PC-9 (cell line): ENCODE results near the gene PODXL. TPM values are rescaled to one million over a fixed set of nuclear protein-coding genes. Genes with fewer than 3 reads are reported as not detected.

ENCODE experiments used
- BruUV-seq: library from RNA; stranded (reverse); fragments of 400-500 nt; replicated peaks from 2 replicates; lab custom pipeline; 2021; lab: Mats Ljungman, UMichigan
- CTCF ChIA-PET: fragments of 300-600 bp; sonication (Branson Sonifier 250); formaldehyde crosslinking; loops from one replicate; lab custom pipeline; 2022; ENCODE audit warnings: antibody characterized with exemption; lab: Charles Lee
- POLR2A ChIA-PET: fragments of 300-600 bp; sonication (Branson Sonifier 250); formaldehyde crosslinking; loops from one replicate; lab custom pipeline; 2022; ENCODE audit warnings: antibody characterized with exemption; ENCODE audit not compliant: unreplicated experiment; lab: Charles Lee
- DNase-seq, 2 experiments: peaks; one replicate each; pipeline versions ENCODE4 v3.0.0 to v3.0.0-alpha.2; 2015 to 2022; ENCODE audit warnings: mixed read lengths in 1 of 2
- H2AFZ ChIP-seq: fragments of 200-600 bp; sonication (generic); 2 replicates; pipeline ENCODE4 v1.8.1; 2017; ENCODE audit warnings: antibody characterized with exemption
- H3F3A ChIP-seq: fragments of 200-600 bp; sonication (generic); 2 replicates; pipeline ENCODE4 v1.8.1; 2017; ENCODE audit warnings: antibody characterized with exemption, mild to moderate bottlenecking, low read depth; ENCODE audit not compliant: insufficient read depth
- H3K27ac ChIP-seq: fragments of 200-600 bp; sonication (generic); 2 replicates; pipeline ENCODE4 v1.6.1; 2016; ENCODE audit warnings: mixed run types
- H3K27me3 ChIP-seq: fragments of 200-600 bp; sonication (generic); 2 replicates; pipeline ENCODE4 v1.6.1; 2016; ENCODE audit warnings: low read depth, mixed run types; ENCODE audit not compliant: insufficient read depth
- H3K36me3 ChIP-seq: fragments of 200-600 bp; sonication (generic); 2 replicates; pipeline ENCODE4 v1.6.1; 2016; ENCODE audit warnings: low read depth, mixed run types
- H3K4me1 ChIP-seq: fragments of 200-600 bp; sonication (generic); replicated peaks from 2 replicates; pipeline ENCODE4 v1.6.1; 2016; ENCODE audit warnings: mixed run types; ENCODE audit not compliant: insufficient read depth
- H3K4me2 ChIP-seq: fragments of 200-600 bp; sonication (generic); 2 replicates; pipeline ENCODE4 v1.6.1; 2017; ENCODE audit warnings: mixed run types
- H3K4me3 ChIP-seq: fragments of 200-600 bp; sonication (generic); 2 replicates; pipeline ENCODE4 v1.6.1; 2016; ENCODE audit warnings: mixed run types
- H3K79me2 ChIP-seq: fragments of 200-600 bp; sonication (generic); 2 replicates; pipeline ENCODE4 v1.6.1; 2017; ENCODE audit warnings: low read depth, mixed run types
- H3K9me2 ChIP-seq: fragments of 200-600 bp; sonication (generic); 2 replicates; pipeline ENCODE4 v1.8.1; 2017; ENCODE audit warnings: mild to moderate bottlenecking; ENCODE audit not compliant: insufficient read depth
- H3K9me3 ChIP-seq: fragments of 200-600 bp; sonication (generic); 2 replicates; pipeline ENCODE4 v1.8.1; 2016; ENCODE audit warnings: low read depth; ENCODE audit not compliant: insufficient read depth
- H4K20me1 ChIP-seq: fragments of 200-600 bp; sonication (generic); 2 replicates; pipeline ENCODE4 v1.8.1; 2017; ENCODE audit not compliant: insufficient read depth
- CTCF ChIP-seq: fragments of 200-600 bp; sonication (generic); conservative IDR thresholded peaks from 2 replicates; pipeline ENCODE4 v1.6.1; 2017; ENCODE audit warnings: mixed run types, antibody characterized with exemption, mild to moderate bottlenecking, moderate library complexity
- EZH2 ChIP-seq: fragments of 200-600 bp; sonication (generic); IDR thresholded peaks from 2 replicates; pipeline ENCODE4 v1.8.0; 2017; ENCODE audit warnings: antibody characterized with exemption, low read depth
- intact Hi-C: fragments of 100-400 bp; cut with micrococcal nuclease; formaldehyde crosslinking; loops from one replicate; pipeline ENCODE4 v1.10.0; 2022; ENCODE audit not compliant: unreplicated experiment
- total RNA-seq: library from RNA; stranded (reverse); gene quantifications from 2 replicates; pipeline ENCODE4 v1.2.3, GENCODE V29; 2021

Gene PODXL
- total RNA-seq, 1 experiment from 2014 or later = 75.3 TPM

- H3K36me3 ChIP-seq = peaks cover 15% of the 10 kb centered on the region
- no peaks in the 10 kb centered on the region; the same call in 1 of the 2 replicates for H4K20me1 ChIP-seq
- 0 out of 2 replicates have a peak, but pooled peaks cover 3% of the 10 kb centered on the region for H3K79me2 ChIP-seq
- no peak overlapping the region for H2AFZ ChIP-seq
- H3K4me1 ChIP-seq = no peaks in the 10 kb centered on the region
- no peak overlapping the region for H3K27ac ChIP-seq
- CTCF ChIA-PET = interaction anchor here (0.5 to 1.2 kb wide), 2 partner anchors 150 to 314 kb away, joined by 3 to 4 read pairs; no protein-coding TSS in a partner anchor
- POLR2A ChIA-PET = no interaction called here
- peaks cover 42% of the 10 kb centered on the region for H3F3A ChIP-seq
- no peaks in the 10 kb centered on the region for H3K9me2 ChIP-seq
- no peak for TF ChIP-seq EZH2
- TF ChIP-seq CTCF = no peak
- no TSS peak for BruUV-seq
- no peak overlapping the region for H3K4me2 ChIP-seq
- intact Hi-C loops = no loop called here
- H3K9me3 ChIP-seq = no peaks in the 10 kb centered on the region
- no peaks in the 10 kb centered on the region for H3K27me3 ChIP-seq
- no peak overlapping the region for H3K4me3 ChIP-seq
- DNase-seq = no peak
These were observed 52.1 kb downstream of the PODXL start for GRCh38 chr7:131504157-131504899.

- Histone ChIP-seq H2AFZ (no peak overlapping the region), H3K27me3 (no peaks in the 10 kb centered on the region), H3K9me2 (no peaks in the 10 kb centered on the region), H3K9me3 (no peaks in the 10 kb centered on the region), H3K36me3 (peaks cover 19% of the 10 kb centered on the region), H3K79me2 (0 out of 2 replicates have a peak, but pooled peaks cover 3% of the 10 kb centered on the region), H3K4me1 (no peaks in the 10 kb centered on the region), H3K4me2 (no peak overlapping the region), H4K20me1 (peaks cover under 1% of the 10 kb centered on the region; the same call in 1 of the 2 replicates), H3F3A (peaks cover 42% of the 10 kb centered on the region), H3K27ac (no peak overlapping the region), H3K4me3 (no peak overlapping the region)
- intact Hi-C loops = no loop called here
- BruUV-seq = no TSS peak
- ChIA-PET CTCF (no interaction called here), POLR2A (no interaction called here)
- DNase-seq = no peak
- TF ChIP-seq EZH2 = no peak
These were observed 52.8 kb downstream of the PODXL start for GRCh38 chr7:131503639-131504038.

GRCh38 chr7:131502810-131503508 is 53.5 kb downstream of the PODXL start:
- Histone ChIP-seq H3K79me2 (no peaks in the 10 kb centered on the region), H3K27ac (no peak overlapping the region), H3K27me3 (no peaks in the 10 kb centered on the region), H3K9me2 (no peaks in the 10 kb centered on the region), H3K4me3 (no peak overlapping the region), H2AFZ (no peak overlapping the region), H3K36me3 (peaks cover 15% of the 10 kb centered on the region), H3K9me3 (no peaks in the 10 kb centered on the region), H3F3A (peaks cover 44% of the 10 kb centered on the region), H3K4me2 (no peak overlapping the region), H4K20me1 (peaks cover 3% of the 10 kb centered on the region; the same call in 1 of the 2 replicates), H3K4me1 (no peaks in the 10 kb centered on the region)
- DNase-seq = no peak
- TF ChIP-seq EZH2 (no peak), CTCF (no peak)
- intact Hi-C loops = no loop called here
- POLR2A ChIA-PET = interaction anchor here (0.5 kb wide), 1 partner anchor 394 kb away, joined by 10 read pairs; no protein-coding TSS in a partner anchor
- CTCF ChIA-PET = interaction anchor here (0.6 kb wide), 1 partner anchor 77 kb away, joined by 12 read pairs; no protein-coding TSS in a partner anchor
- no TSS peak for BruUV-seq
